ENCODE results near the gene NUDT8. TPM values are rescaled to one million over a fixed set of nuclear protein-coding genes. Genes with fewer than 3 reads are reported as not detected.
"Not testable (repeated sequence)": the region's sequence is repeated elsewhere in the genome, so short reads cannot be mapped to it uniquely, and the experiment has no call there.

NUDT8 gene
- polyA plus RNA-seq, 1 donor (not counting 4 experiments of a cell fraction or from before 2014, with no cell fraction given), result 1.1 TPM

DNA sequence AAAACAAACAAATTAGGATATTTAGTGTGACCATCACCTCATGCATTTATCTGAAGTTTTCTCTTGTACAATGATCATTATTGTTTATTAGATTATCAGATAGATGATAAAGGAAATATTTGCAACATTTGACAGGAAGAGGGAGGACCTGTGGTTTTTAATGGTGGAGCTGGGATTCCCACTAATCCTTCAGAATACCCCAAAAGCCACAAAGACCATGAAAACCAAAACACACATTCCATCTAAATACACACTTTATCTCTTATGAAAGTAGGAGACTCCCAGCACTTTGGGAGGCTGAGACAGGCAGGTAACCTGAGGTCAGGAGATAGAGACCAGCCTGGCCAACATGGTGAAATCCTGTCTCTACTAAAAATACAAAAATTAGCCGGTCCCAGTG lies 30.6 kb downstream of the NUDT8 start:
- no peaks in the 10 kb centered on the region for H3K79me2 ChIP-seq (ENCODE audit: control insufficient read depth, insufficient read depth, low read length)
- no peak overlapping the region for H3K9ac ChIP-seq (ENCODE audit: control insufficient read depth, extremely low read depth, insufficient read depth, low read length)
- no peaks in the 10 kb centered on the region for H4K20me1 ChIP-seq (ENCODE audit: control insufficient read depth, extremely low read depth, insufficient read depth, low read length)
- H3K4me1 ChIP-seq (ENCODE audit: control insufficient read depth, extremely low read depth, insufficient read depth, low read length), result no peaks in the 10 kb centered on the region
- no peaks in the 10 kb centered on the region for H3K27me3 ChIP-seq (ENCODE audit: control insufficient read depth, extremely low read depth, insufficient read depth, low read length)
- H3K9me3 ChIP-seq (ENCODE audit: control insufficient read depth, low read depth, low read length), result no peaks in the 10 kb centered on the region
- no peak overlapping the region for H2AFZ ChIP-seq (ENCODE audit: control insufficient read depth, low read length)
- FAIRE-seq (no peak), DNase-seq (ENCODE audit: low read depth, low spot score) (no peak)
- TF ChIP-seq, protein P1, sequence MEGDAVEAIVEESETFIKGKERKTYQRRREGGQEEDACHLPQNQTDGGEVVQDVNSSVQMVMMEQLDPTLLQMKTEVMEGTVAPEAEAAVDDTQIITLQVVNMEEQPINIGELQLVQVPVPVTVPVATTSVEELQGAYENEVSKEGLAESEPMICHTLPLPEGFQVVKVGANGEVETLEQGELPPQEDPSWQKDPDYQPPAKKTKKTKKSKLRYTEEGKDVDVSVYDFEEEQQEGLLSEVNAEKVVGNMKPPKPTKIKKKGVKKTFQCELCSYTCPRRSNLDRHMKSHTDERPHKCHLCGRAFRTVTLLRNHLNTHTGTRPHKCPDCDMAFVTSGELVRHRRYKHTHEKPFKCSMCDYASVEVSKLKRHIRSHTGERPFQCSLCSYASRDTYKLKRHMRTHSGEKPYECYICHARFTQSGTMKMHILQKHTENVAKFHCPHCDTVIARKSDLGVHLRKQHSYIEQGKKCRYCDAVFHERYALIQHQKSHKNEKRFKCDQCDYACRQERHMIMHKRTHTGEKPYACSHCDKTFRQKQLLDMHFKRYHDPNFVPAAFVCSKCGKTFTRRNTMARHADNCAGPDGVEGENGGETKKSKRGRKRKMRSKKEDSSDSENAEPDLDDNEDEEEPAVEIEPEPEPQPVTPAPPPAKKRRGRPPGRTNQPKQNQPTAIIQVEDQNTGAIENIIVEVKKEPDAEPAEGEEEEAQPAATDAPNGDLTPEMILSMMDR (optimal IDR thresholded peaks at IDR 0.05 in 1 of 3, IDR thresholded peaks at IDR 0.05 in 1 of 3, conservative IDR thresholded peaks at IDR 0.05 in 1 of 3; ENCODE audit: extremely low read depth in 1 of 3, insufficient read depth in 2 of 3, low read length in 3 of 3), result no peak
- TF ChIP-seq EZH2 (IDR thresholded peaks at IDR 0.05; ENCODE audit: low read length), result no peak
- H3K4me2 ChIP-seq (ENCODE audit: control insufficient read depth, extremely low read depth, insufficient read depth, low read depth, low read length), result no peak overlapping the region
- H3K27ac ChIP-seq (ENCODE audit: control insufficient read depth, insufficient read depth, low read length), result no peak overlapping the region
- dilution Hi-C loops (cut with MboI; ENCODE audit: extremely low pct_ligation_motif_present, low sequenced_read_pairs), result no loop called here
- H3K4me3 ChIP-seq (ENCODE audit: control insufficient read depth in 2 of 3, extremely low read depth in 1 of 3, insufficient read depth in 2 of 3, low read depth in 1 of 3, low read length in 3 of 3), result no peak overlapping the region
- H3K36me3 ChIP-seq (ENCODE audit: control insufficient read depth in 2 of 2, extremely low read depth in 1 of 2, insufficient read depth in 2 of 2, low read length in 2 of 2), result no peaks in the 10 kb centered on the region
- no peaks in the 10 kb centered on the region for H3K9me1 ChIP-seq (ENCODE audit: control insufficient read depth, extremely low read depth, insufficient read depth, low read length)

DNA sequence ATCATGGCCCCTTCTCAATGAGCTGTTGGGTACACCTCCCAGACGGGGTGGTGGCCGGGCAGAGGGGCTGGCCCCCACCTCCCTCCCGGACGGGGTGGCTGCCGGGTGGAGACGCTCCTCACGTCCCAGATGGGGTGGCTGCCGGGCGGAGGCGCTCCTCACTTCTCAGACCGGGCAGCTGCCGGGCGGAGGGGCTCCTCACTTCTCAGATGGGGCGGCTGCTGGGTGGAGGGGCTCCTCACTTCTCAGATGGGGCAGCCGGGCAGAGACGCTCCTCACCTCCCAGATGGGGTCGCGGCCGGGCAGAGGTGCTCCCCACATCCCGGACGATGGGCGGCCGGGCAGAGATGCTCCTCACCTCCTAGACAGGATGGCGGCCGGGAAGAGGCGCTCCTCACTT lies 31.8 kb downstream of the NUDT8 start:
- H3K27ac ChIP-seq (ENCODE audit: control insufficient read depth, insufficient read depth, low read length); H3K4me1 ChIP-seq (ENCODE audit: control insufficient read depth, extremely low read depth, insufficient read depth, low read length); H3K27me3 ChIP-seq (ENCODE audit: control insufficient read depth, extremely low read depth, insufficient read depth, low read length); H3K79me2 ChIP-seq (ENCODE audit: control insufficient read depth, insufficient read depth, low read length); H4K20me1 ChIP-seq (ENCODE audit: control insufficient read depth, extremely low read depth, insufficient read depth, low read length); dilution Hi-C loops (cut with MboI; ENCODE audit: extremely low pct_ligation_motif_present, low sequenced_read_pairs); H3K4me3 ChIP-seq (ENCODE audit: control insufficient read depth in 2 of 3, extremely low read depth in 1 of 3, insufficient read depth in 2 of 3, low read depth in 1 of 3, low read length in 3 of 3); H3K9me1 ChIP-seq (ENCODE audit: control insufficient read depth, extremely low read depth, insufficient read depth, low read length); DNase-seq (ENCODE audit: low read depth, low spot score); H3K4me2 ChIP-seq (ENCODE audit: control insufficient read depth, extremely low read depth, insufficient read depth, low read depth, low read length); H3K36me3 ChIP-seq (ENCODE audit: control insufficient read depth in 2 of 2, extremely low read depth in 1 of 2, insufficient read depth in 2 of 2, low read length in 2 of 2); H2AFZ ChIP-seq (ENCODE audit: control insufficient read depth, low read length); H3K9me3 ChIP-seq (ENCODE audit: control insufficient read depth, low read depth, low read length); H3K9ac ChIP-seq (ENCODE audit: control insufficient read depth, extremely low read depth, insufficient read depth, low read length); FAIRE-seq: not testable (repeated sequence)

DNA sequence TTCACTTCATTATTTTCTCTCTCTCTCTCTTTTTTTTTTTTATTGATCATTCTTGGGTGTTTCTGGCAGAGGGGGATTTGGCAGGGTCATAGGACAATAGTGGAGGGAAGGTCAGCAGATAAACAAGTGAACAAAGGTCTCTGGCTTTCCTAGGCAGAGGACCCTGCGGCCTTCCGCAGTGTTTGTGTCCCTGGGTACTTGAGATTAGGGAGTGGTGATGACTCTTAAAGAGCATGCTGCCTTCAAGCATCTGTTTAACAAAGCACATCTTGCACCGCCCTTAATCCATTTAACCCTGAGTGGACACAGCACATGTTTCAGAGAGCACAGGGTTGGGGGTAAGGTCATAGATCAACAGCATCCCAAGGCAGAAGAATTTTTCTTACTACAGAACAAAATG lies 32.3 kb downstream of the NUDT8 start:
- dilution Hi-C loops (cut with MboI; ENCODE audit: extremely low pct_ligation_motif_present, low sequenced_read_pairs); FAIRE-seq; H3K9me3 ChIP-seq (ENCODE audit: control insufficient read depth, low read depth, low read length); H4K20me1 ChIP-seq (ENCODE audit: control insufficient read depth, extremely low read depth, insufficient read depth, low read length); H3K36me3 ChIP-seq (ENCODE audit: control insufficient read depth in 2 of 2, extremely low read depth in 1 of 2, insufficient read depth in 2 of 2, low read length in 2 of 2); H3K4me3 ChIP-seq (ENCODE audit: control insufficient read depth in 2 of 3, extremely low read depth in 1 of 3, insufficient read depth in 2 of 3, low read depth in 1 of 3, low read length in 3 of 3); H2AFZ ChIP-seq (ENCODE audit: control insufficient read depth, low read length); H3K4me2 ChIP-seq (ENCODE audit: control insufficient read depth, extremely low read depth, insufficient read depth, low read depth, low read length); DNase-seq (ENCODE audit: low read depth, low spot score); H3K27me3 ChIP-seq (ENCODE audit: control insufficient read depth, extremely low read depth, insufficient read depth, low read length); H3K9ac ChIP-seq (ENCODE audit: control insufficient read depth, extremely low read depth, insufficient read depth, low read length); H3K9me1 ChIP-seq (ENCODE audit: control insufficient read depth, extremely low read depth, insufficient read depth, low read length); H3K27ac ChIP-seq (ENCODE audit: control insufficient read depth, insufficient read depth, low read length); H3K79me2 ChIP-seq (ENCODE audit: control insufficient read depth, insufficient read depth, low read length): not testable (repeated sequence)
- peaks cover 13% of the 10 kb centered on the region for H3K4me1 ChIP-seq (ENCODE audit: control insufficient read depth, extremely low read depth, insufficient read depth, low read length)
